SIG-M5 treated with dmso at 0.1 percent for 504 hours (cell line): ENCODE measurements around the gene SPDYE4.

Experiments
- DNase-seq: peaks from one replicate; lab custom pipeline; 2025; ENCODE audit not compliant: unreplicated experiment; lab: John Stamatoyannopoulos, UW

Gene SPDYE4

GRCh38 chr17:8785547-8786413 is 27.4 kb upstream of the SPDYE4 start:
- DNase-seq = peak; percentile 33

GRCh38 chr17:8782176-8782575 is 23.8 kb upstream of the SPDYE4 start:
- no peak for DNase-seq

GRCh38 chr17:8781776-8782175 is 23.4 kb upstream of the SPDYE4 start:
- no peak for DNase-seq

GRCh38 chr17:8776881-8777280 is 18.5 kb upstream of the SPDYE4 start:
- no peak for DNase-seq

- no peak for DNase-seq
These were observed 17.9 kb upstream of the SPDYE4 start for GRCh38 chr17:8776248-8776647.

GRCh38 chr17:8766731-8767130 is 8.4 kb upstream of the SPDYE4 start:
- no peak for DNase-seq

GRCh38 chr17:8762012-8762411 is 3.7 kb upstream of the SPDYE4 start:
- DNase-seq = no peak

GRCh38 chr17:8757189-8757588 is 1.2 kb downstream of the SPDYE4 start:
- DNase-seq = no peak

GRCh38 chr17:8755590-8756255 is 2.6 kb downstream of the SPDYE4 start:
- DNase-seq = no peak

GRCh38 chr17:8754890-8755289 is 3.5 kb downstream of the SPDYE4 start:
- DNase-seq = no peak

- DNase-seq = peak; percentile 6
These were observed 4.3 kb downstream of the SPDYE4 start for GRCh38 chr17:8753976-8754440.

GRCh38 chr17:8753136-8753975 is 5.0 kb downstream of the SPDYE4 start:
- no peak for DNase-seq

GRCh38 chr17:8749616-8750015 is 8.7 kb downstream of the SPDYE4 start:
- no peak for DNase-seq

- no peak for DNase-seq
These were observed 10.6 kb downstream of the SPDYE4 start for GRCh38 chr17:8747742-8748141.

- no peak for DNase-seq
These were observed 11.7 kb downstream of the SPDYE4 start for GRCh38 chr17:8746501-8747236.

- peak; percentile 14 for DNase-seq
These were observed 12.5 kb downstream of the SPDYE4 start for GRCh38 chr17:8745586-8746500.

GRCh38 chr17:8744086-8744785 is 14.1 kb downstream of the SPDYE4 start:
- DNase-seq = no peak

GRCh38 chr17:8742819-8743218 is 15.5 kb downstream of the SPDYE4 start:
- no peak for DNase-seq

- no peak for DNase-seq
These were observed 16.1 kb downstream of the SPDYE4 start for GRCh38 chr17:8742274-8742673.
